Measurements from ENCODE around the gene ACTL8.

DNA sequence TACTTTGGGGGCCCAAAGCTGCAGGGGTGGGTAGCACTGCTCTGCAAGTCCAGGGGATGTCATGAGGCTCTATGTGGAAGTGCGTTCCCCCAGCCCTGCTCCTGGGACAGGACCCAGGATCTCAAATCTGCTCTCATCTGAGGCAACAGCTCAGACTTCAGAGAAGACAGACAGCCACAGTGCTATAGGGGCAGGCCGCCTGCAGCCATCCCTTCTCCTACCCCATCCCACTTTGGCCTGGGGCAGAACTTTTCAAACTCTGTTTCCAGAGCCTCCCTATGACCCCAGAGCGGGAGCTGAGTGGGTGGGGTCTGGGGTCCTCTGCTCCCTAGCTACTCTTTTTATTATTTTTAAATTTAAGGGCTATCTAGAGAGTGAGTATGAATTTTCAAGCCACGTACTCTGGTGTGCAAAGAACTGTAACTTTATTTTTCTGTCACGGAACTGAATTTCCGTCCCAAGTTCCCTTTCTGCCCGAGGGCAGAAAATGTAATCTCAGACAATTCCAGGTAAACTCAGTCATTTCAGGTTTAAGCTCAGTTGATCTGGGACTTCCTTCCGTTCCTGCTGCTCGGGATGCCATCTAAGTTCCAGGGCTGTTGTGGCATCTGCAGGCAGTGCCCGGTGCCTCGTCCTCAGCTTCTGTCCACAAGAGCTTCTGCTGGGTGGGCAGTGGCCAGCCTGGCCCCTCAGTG, 98.3 kb downstream of the ACTL8 start:
- TF ChIP-seq POLR2A (IDR thresholded peaks at IDR 0.05) (no peak), EP300 (IDR thresholded peaks at IDR 0.05; ENCODE audit: low read depth) (no peak), POLR2AphosphoS5 (IDR thresholded peaks at IDR 0.05) (no peak)
- TF ChIP-seq, protein P1, sequence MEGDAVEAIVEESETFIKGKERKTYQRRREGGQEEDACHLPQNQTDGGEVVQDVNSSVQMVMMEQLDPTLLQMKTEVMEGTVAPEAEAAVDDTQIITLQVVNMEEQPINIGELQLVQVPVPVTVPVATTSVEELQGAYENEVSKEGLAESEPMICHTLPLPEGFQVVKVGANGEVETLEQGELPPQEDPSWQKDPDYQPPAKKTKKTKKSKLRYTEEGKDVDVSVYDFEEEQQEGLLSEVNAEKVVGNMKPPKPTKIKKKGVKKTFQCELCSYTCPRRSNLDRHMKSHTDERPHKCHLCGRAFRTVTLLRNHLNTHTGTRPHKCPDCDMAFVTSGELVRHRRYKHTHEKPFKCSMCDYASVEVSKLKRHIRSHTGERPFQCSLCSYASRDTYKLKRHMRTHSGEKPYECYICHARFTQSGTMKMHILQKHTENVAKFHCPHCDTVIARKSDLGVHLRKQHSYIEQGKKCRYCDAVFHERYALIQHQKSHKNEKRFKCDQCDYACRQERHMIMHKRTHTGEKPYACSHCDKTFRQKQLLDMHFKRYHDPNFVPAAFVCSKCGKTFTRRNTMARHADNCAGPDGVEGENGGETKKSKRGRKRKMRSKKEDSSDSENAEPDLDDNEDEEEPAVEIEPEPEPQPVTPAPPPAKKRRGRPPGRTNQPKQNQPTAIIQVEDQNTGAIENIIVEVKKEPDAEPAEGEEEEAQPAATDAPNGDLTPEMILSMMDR (IDR thresholded peaks at IDR 0.05): no peak
